H1 (cell line): ENCODE results near the gene AGGF1. TPM values are rescaled to one million over a fixed set of nuclear protein-coding genes. Genes with fewer than 3 reads are reported as not detected.

Experiments used
- CTCF ChIA-PET: fragments of 300-600 bp; sonication (Branson Sonifier 250); formaldehyde crosslinking; loops from one replicate; lab custom pipeline; 2021; ENCODE audit not compliant: partially characterized antibody; lab: Charles Lee
- POLR2A ChIA-PET: fragments of 300-600 bp; sonication (Branson Sonifier 250); formaldehyde crosslinking; loops from one replicate; lab custom pipeline; 2021; ENCODE audit warnings: inconsistent platforms; ENCODE audit not compliant: partially characterized antibody; lab: Charles Lee
- DNase-seq, 2 experiments: peaks; one replicate each; pipeline versions ENCODE4 v3.0.0 to v3.0.0-alpha.2; 2010 to 2022; ENCODE audit warnings: low spot score in 2 of 2, low read depth in 1 of 2, mixed read lengths in 1 of 2
- FAIRE-seq: peaks from 2 replicates; lab custom pipeline; 2011; peaks lifted over from hg19 to GRCh38; lab: Jason Lieb, UNC
- H2AFZ ChIP-seq: 2 replicates; pipeline ENCODE4 v1.8.1; 2012; ENCODE audit warnings: low read length, inconsistent platforms
- H2AK5ac ChIP-seq: 2 replicates; pipeline ENCODE4 v1.6.1; 2013; ENCODE audit warnings: low read depth, low read length
- H2BK120ac ChIP-seq: replicated peaks from 2 replicates; pipeline ENCODE3; 2013; ENCODE audit warnings: low read depth, low read length, inconsistent platforms
- H2BK12ac ChIP-seq: 2 replicates; pipeline ENCODE4 v1.6.1; 2013; ENCODE audit warnings: low read depth, low read length
- H2BK15ac ChIP-seq: 2 replicates; pipeline ENCODE4 v1.6.1; 2013; ENCODE audit warnings: low read length
- H2BK20ac ChIP-seq: 2 replicates; pipeline ENCODE4 v1.6.1; 2013; ENCODE audit warnings: low read length
- H2BK5ac ChIP-seq: 2 replicates; pipeline ENCODE4 v1.6.1; 2013; ENCODE audit warnings: low read depth, low read length
- H3K14ac ChIP-seq: 2 replicates; pipeline ENCODE4 v1.6.1; 2013; ENCODE audit warnings: inconsistent platforms; ENCODE audit not compliant: insufficient read length
- H3K18ac ChIP-seq: 2 replicates; pipeline ENCODE4 v1.6.1; 2013; ENCODE audit warnings: low read length; ENCODE audit errors: extremely low read depth
- H3K23ac ChIP-seq: 2 replicates; pipeline ENCODE4 v1.6.1; 2013; ENCODE audit warnings: inconsistent platforms; ENCODE audit not compliant: insufficient read length
- H3K23me2 ChIP-seq: 2 replicates; pipeline ENCODE4 v1.6.1; 2013; ENCODE audit warnings: low read depth, low read length
- H3K27ac ChIP-seq: 2 replicates; pipeline ENCODE4 v1.6.1; 2011; ENCODE audit warnings: low read depth, low read length, inconsistent platforms
- H3K27me3 ChIP-seq, 4 experiments: replicated peaks in 1 of 4; 1 replicate in 1 of 4; 2 replicates in 3 of 4; pipeline versions ENCODE4 v1.6.1 to v1.8.1; 2011 to 2013; ENCODE audit warnings: low read length in 3 of 4, mild to moderate bottlenecking in 3 of 4, inconsistent platforms in 2 of 4, mixed read lengths in 2 of 4, moderate library complexity in 1 of 4; ENCODE audit not compliant: control insufficient read depth in 3 of 4, insufficient read depth in 3 of 4; ENCODE audit errors: extremely low read depth in 1 of 4
- H3K36me3 ChIP-seq, 4 experiments: 2 replicates each; pipeline versions ENCODE4 v1.6.1 to v1.8.1; 2011 to 2013; ENCODE audit warnings: mild to moderate bottlenecking in 4 of 4, low read length in 3 of 4, moderate library complexity in 2 of 4, control low read depth in 1 of 4, inconsistent platforms in 1 of 4; ENCODE audit not compliant: insufficient read depth in 4 of 4, control insufficient read depth in 2 of 4
- H3K4ac ChIP-seq: replicated peaks from 2 replicates; pipeline ENCODE3; 2013; ENCODE audit warnings: low read length, low read depth, mixed read lengths, inconsistent platforms; ENCODE audit not compliant: insufficient read length
- H3K4me1 ChIP-seq, 4 experiments: replicated peaks in 1 of 4; 1 replicate in 1 of 4; 2 replicates in 3 of 4; pipeline versions ENCODE4 v1.6.1 to v1.8.1; 2011 to 2013; ENCODE audit warnings: low read length in 3 of 4, inconsistent platforms in 2 of 4, mixed read lengths in 1 of 4; ENCODE audit not compliant: insufficient read depth in 4 of 4, control insufficient read depth in 3 of 4
- H3K4me2 ChIP-seq, 2 experiments: 2 replicates each; pipeline versions ENCODE4 v1.6.1 to v1.8.1; 2011 to 2013; ENCODE audit warnings: low read depth in 2 of 2, low read length in 2 of 2, control low read depth in 1 of 2, inconsistent platforms in 1 of 2, mild to moderate bottlenecking in 1 of 2; ENCODE audit not compliant: insufficient read depth in 1 of 2
- H3K4me3 ChIP-seq, 4 experiments: fragments of 200-600, 300-600 bp in 1 of 4; sonication (generic), shearing (Covaris generic), sonication (Bioruptor Twin) in 1 of 4; 2 replicates each; pipeline versions ENCODE4 v1.5.1 to v1.8.1; 2011 to 2016; ENCODE audit warnings: low read length in 4 of 4, low read depth in 3 of 4, control low read depth in 2 of 4, inconsistent platforms in 2 of 4, mild to moderate bottlenecking in 2 of 4, mixed read lengths in 1 of 4, moderate library complexity in 1 of 4; ENCODE audit not compliant: insufficient read depth in 2 of 4; ENCODE audit errors: extremely low read depth in 1 of 4
- H3K56ac ChIP-seq: replicated peaks from 2 replicates; pipeline ENCODE3; 2013; ENCODE audit warnings: low read depth, mild to moderate bottlenecking, mixed read lengths, low read length, inconsistent platforms; ENCODE audit not compliant: insufficient read length
- H3K79me1 ChIP-seq: 2 replicates; pipeline ENCODE4 v1.6.1; 2013; ENCODE audit warnings: low read depth, low read length, control low read depth
- H3K79me2 ChIP-seq, 2 experiments: 2 replicates each; pipeline versions ENCODE4 v1.6.1 to v1.8.1; 2012 to 2013; ENCODE audit warnings: low read length in 2 of 2, mild to moderate bottlenecking in 2 of 2, inconsistent platforms in 1 of 2; ENCODE audit not compliant: insufficient read depth in 2 of 2, control insufficient read depth in 1 of 2
- H3K9ac ChIP-seq, 4 experiments: replicated peaks in 1 of 4; 1 replicate in 1 of 4; 2 replicates in 3 of 4; pipeline versions ENCODE4 v1.6.1 to v1.8.1; 2011 to 2013; ENCODE audit warnings: low read depth in 3 of 4, low read length in 3 of 4, control low read depth in 2 of 4, mild to moderate bottlenecking in 2 of 4, moderate library complexity in 2 of 4, inconsistent platforms in 1 of 4; ENCODE audit errors: extremely low read depth in 1 of 4
- H3K9me3 ChIP-seq, 2 experiments: 2 replicates each; pipeline versions ENCODE4 v1.6.1 to v1.8.1; 2012 to 2013; ENCODE audit warnings: mild to moderate bottlenecking in 2 of 2, moderate library complexity in 2 of 2, control low read depth in 1 of 2, inconsistent platforms in 1 of 2, low read depth in 1 of 2, low read length in 1 of 2, mixed read lengths in 1 of 2; ENCODE audit not compliant: insufficient read depth in 2 of 2
- H4K20me1 ChIP-seq, 2 experiments: replicated peaks in 1 of 2; 2 replicates each; pipeline versions ENCODE3 to v1.8.1; 2011 to 2013; ENCODE audit warnings: inconsistent platforms in 2 of 2, low read length in 2 of 2, mild to moderate bottlenecking in 1 of 2; ENCODE audit not compliant: insufficient read depth in 2 of 2, control insufficient read depth in 1 of 2
- H4K5ac ChIP-seq: 2 replicates; pipeline ENCODE4 v1.6.1; 2013; ENCODE audit warnings: low read length, low read depth, mixed read lengths, inconsistent platforms; ENCODE audit not compliant: insufficient read length
- H4K8ac ChIP-seq: 2 replicates; pipeline ENCODE4 v1.8.0; 2013; ENCODE audit warnings: mild to moderate bottlenecking, moderate library complexity, low read length, inconsistent platforms; ENCODE audit not compliant: insufficient read depth; ENCODE audit errors: extremely low read depth
- H4K91ac ChIP-seq: replicated peaks from 2 replicates; pipeline ENCODE3; 2013; ENCODE audit warnings: low read length, mixed read lengths, inconsistent platforms; ENCODE audit not compliant: insufficient read length
- BCL11A ChIP-seq, 2 experiments: IDR thresholded peaks; one replicate each; pipeline ENCODE4 v1.6.1; 2011; ENCODE audit warnings: low read depth in 2 of 2, low read length in 2 of 2, mild to moderate bottlenecking in 2 of 2
- CREB1 ChIP-seq: IDR thresholded peaks from 2 replicates; pipeline ENCODE4 v1.6.1; 2012; ENCODE audit warnings: inconsistent platforms
- GTF2F1 ChIP-seq: IDR thresholded peaks from 2 replicates; pipeline ENCODE4 v1.6.1; 2012; ENCODE audit warnings: low read depth, low read length, improper control_type of control experiment, borderline replicate concordance
- KDM1A ChIP-seq: fragments of 200-600, 300-600 bp; sonication (generic); IDR thresholded peaks from 2 replicates; pipeline ENCODE4 v1.7.1; 2016; ENCODE audit warnings: mild to moderate bottlenecking, low read length, borderline replicate concordance
- NANOG ChIP-seq: IDR thresholded peaks from 2 replicates; pipeline ENCODE4 v1.6.1; 2011; ENCODE audit warnings: low read length, low read depth, mild to moderate bottlenecking, inconsistent platforms; ENCODE audit not compliant: insufficient read depth, poor library complexity, severe bottlenecking
- SAP30 ChIP-seq: fragments of 300-600 bp; sonication (generic); IDR thresholded peaks from 2 replicates; pipeline ENCODE4 v1.7.1; 2012; ENCODE audit warnings: low read length, moderate library complexity, mild to moderate bottlenecking, inconsistent platforms; ENCODE audit not compliant: insufficient read depth, insufficient replicate concordance
- SP4 ChIP-seq: IDR thresholded peaks from 2 replicates; pipeline ENCODE4 v1.6.1; 2012; ENCODE audit warnings: low read length, inconsistent platforms
- SRF ChIP-seq: IDR thresholded peaks from 2 replicates; pipeline ENCODE4 v1.6.1; 2011; ENCODE audit warnings: mild to moderate bottlenecking, low read depth, low read length, moderate library complexity
- TBP ChIP-seq: IDR thresholded peaks from 2 replicates; pipeline ENCODE4 v1.6.1; 2011; ENCODE audit warnings: low read depth, low read length, improper control_type of control experiment
- WGBS, 2 experiments: shearing (Covaris generic) in 1 of 2; methylation state at CpG; one replicate each; pipeline versions ENCODE4 v1.1.6 to v1.1.7; 2013 to 2015; ENCODE audit warnings: low lambda C conversion rate in 2 of 2, mixed read lengths in 2 of 2, inconsistent platforms in 1 of 2, low coverage in 1 of 2, missing lambda C conversion rate in 1 of 2; ENCODE audit not compliant: insufficient replicate concordance in 2 of 2, insufficient coverage in 1 of 2, insufficient read length in 1 of 2; ENCODE audit errors: extremely low coverage in 1 of 2, missing lambda C conversion rate in 1 of 2; 5-methylcytosine and 5-hydroxymethylcytosine counted together
- polyA plus RNA-seq, 7 experiments: library from polyadenylated mRNA; depleted of rRNA in 3 of 7; stranded (reverse) in 5 of 7; unstranded in 2 of 7; fragments of >200 nt in 5 of 7; fragments of 200-250 nt in 2 of 7; gene quantifications; 1 replicate in 5 of 7; 2 replicates in 1 of 7; 4 replicates in 1 of 7; pipeline versions ENCODE4 v1.2.1 to v1.2.3, GENCODE V29; 2011 to 2013; ENCODE audit warnings: missing spikeins in 2 of 7, mixed read lengths in 2 of 7
- total RNA-seq: library from RNA; stranded (reverse); fragmentation: NEBNext Ultra II Directional; extraction: Animal tissue kit (Norgen Biotek cat#: 25700); gene quantifications from 2 replicates; pipeline ENCODE4 v1.2.1, GENCODE V29; 2021
- TF ChIP-seq, protein P1 (sequence below), 3 experiments: IDR thresholded peaks; 1 replicate in 2 of 3; 2 replicates in 1 of 3; pipeline versions ENCODE4 v1.5.1 to v1.6.1; 2011; ENCODE audit warnings: low read length in 3 of 3, mild to moderate bottlenecking in 3 of 3, inconsistent platforms in 2 of 3, low read depth in 1 of 3, moderate library complexity in 1 of 3; ENCODE audit not compliant: insufficient read depth in 1 of 3; ENCODE audit errors: control extremely low read depth in 1 of 3
- TF ChIP-seq, protein P2 (sequence below): IDR thresholded peaks from 2 replicates; pipeline ENCODE4 v1.6.1; 2012; ENCODE audit warnings: inconsistent platforms

Gene AGGF1
- total and polyA plus RNA-seq, 2 of the 8 experiments (the other 6 are each of a cell fraction or from before 2014, with no cell fraction given) = 7.3 to 19.0 TPM

- H3K79me2 ChIP-seq = no peaks in the 10 kb centered on the region
- WGBS, 2 experiments = 99% methylated on average over 3 of the region's 3 CpGs; no CpG with 5 or more reads in 1 of the 2 experiments
- ChIA-PET POLR2A (interaction anchor here (1.2 to 2.0 kb wide), 2 partner anchors 11 to 34 kb away, joined by 3 to 4 read pairs; no protein-coding TSS in a partner anchor), CTCF (interaction anchor here (0.8 to 2.2 kb wide), 3 partner anchors 12 to 201 kb away, joined by 3 to 11 read pairs (median 4); no protein-coding TSS in a partner anchor)
- DNase-seq = no peak
- FAIRE-seq = no peak
- H3K27me3 ChIP-seq = peaks cover 0 to 1% (median 0%) of the 10 kb centered on the region in 4 experiments; a peak in 1 of 7 replicates
- no peak overlapping the region for H3K27ac ChIP-seq
- H3K36me3 ChIP-seq = peaks cover 2 to 20% (median 4%) of the 10 kb centered on the region in 4 experiments; a peak in 6 of 8 replicates
- no peak overlapping the region for H3K4ac ChIP-seq
- no peak overlapping the region for H2AFZ ChIP-seq
- H3K9ac ChIP-seq = no peak overlapping the region
- no peak overlapping the region for H4K8ac ChIP-seq
- H3K14ac ChIP-seq = no peak overlapping the region
- H2BK120ac ChIP-seq = no peak overlapping the region
- H3K56ac ChIP-seq = no peak overlapping the region
- H2AK5ac ChIP-seq = no peak overlapping the region
- H3K23me2 ChIP-seq = no peaks in the 10 kb centered on the region
- H2BK15ac ChIP-seq = no peak overlapping the region
- H2BK20ac ChIP-seq = no peak overlapping the region
- H3K18ac ChIP-seq = no peak overlapping the region
- H2BK12ac ChIP-seq = no peak overlapping the region
- no peaks in the 10 kb centered on the region for H3K79me1 ChIP-seq
- no peak overlapping the region for H4K5ac ChIP-seq
- no peak overlapping the region for H3K23ac ChIP-seq
- peaks cover 0 to 2% of the 10 kb centered on the region in 2 experiments for H4K20me1 ChIP-seq
- no peak overlapping the region for H2BK5ac ChIP-seq
- no peaks in the 10 kb centered on the region for H3K9me3 ChIP-seq
- no peak overlapping the region for H4K91ac ChIP-seq
- H3K4me1 ChIP-seq = peaks cover 0 to 4% (median 1%) of the 10 kb centered on the region in 4 experiments; a peak in 3 of 7 replicates
- no peak overlapping the region for H3K4me3 ChIP-seq
- H3K4me2 ChIP-seq = no peak overlapping the region
- TF ChIP-seq KDM1A = no peak
- TF ChIP-seq SP4 = no peak
- no peak for TF ChIP-seq SRF
- TF ChIP-seq TBP = no peak
- no peak for TF ChIP-seq BCL11A (IDR thresholded peaks at IDR 0.05; ENCODE audit: low read depth in 2 of 2, low read length in 2 of 2)
- TF ChIP-seq SAP30 = no peak
- no peak for TF ChIP-seq NANOG
- TF ChIP-seq, protein P1, sequence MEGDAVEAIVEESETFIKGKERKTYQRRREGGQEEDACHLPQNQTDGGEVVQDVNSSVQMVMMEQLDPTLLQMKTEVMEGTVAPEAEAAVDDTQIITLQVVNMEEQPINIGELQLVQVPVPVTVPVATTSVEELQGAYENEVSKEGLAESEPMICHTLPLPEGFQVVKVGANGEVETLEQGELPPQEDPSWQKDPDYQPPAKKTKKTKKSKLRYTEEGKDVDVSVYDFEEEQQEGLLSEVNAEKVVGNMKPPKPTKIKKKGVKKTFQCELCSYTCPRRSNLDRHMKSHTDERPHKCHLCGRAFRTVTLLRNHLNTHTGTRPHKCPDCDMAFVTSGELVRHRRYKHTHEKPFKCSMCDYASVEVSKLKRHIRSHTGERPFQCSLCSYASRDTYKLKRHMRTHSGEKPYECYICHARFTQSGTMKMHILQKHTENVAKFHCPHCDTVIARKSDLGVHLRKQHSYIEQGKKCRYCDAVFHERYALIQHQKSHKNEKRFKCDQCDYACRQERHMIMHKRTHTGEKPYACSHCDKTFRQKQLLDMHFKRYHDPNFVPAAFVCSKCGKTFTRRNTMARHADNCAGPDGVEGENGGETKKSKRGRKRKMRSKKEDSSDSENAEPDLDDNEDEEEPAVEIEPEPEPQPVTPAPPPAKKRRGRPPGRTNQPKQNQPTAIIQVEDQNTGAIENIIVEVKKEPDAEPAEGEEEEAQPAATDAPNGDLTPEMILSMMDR (IDR thresholded peaks at IDR 0.05; ENCODE audit: control extremely low read depth in 1 of 3, insufficient read depth in 1 of 3, low read depth in 1 of 3, low read length in 3 of 3) = no peak
- no peak for TF ChIP-seq GTF2F1
- no peak for TF ChIP-seq CREB1
- TF ChIP-seq, protein P2, sequence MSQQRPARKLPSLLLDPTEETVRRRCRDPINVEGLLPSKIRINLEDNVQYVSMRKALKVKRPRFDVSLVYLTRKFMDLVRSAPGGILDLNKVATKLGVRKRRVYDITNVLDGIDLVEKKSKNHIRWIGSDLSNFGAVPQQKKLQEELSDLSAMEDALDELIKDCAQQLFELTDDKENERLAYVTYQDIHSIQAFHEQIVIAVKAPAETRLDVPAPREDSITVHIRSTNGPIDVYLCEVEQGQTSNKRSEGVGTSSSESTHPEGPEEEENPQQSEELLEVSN = no peak
Measured at GRCh38 chr5:77065256-77065655, 35.1 kb downstream of the AGGF1 start.
